SU-DHL-6 (cell line): ENCODE measurements around the gene LIFR.

Experiments
- H2AFZ ChIP-seq: fragments of 200-600 bp; sonication (generic); 2 replicates; pipeline ENCODE4 v1.6.1; 2014; ENCODE audit warnings: low read depth, mild to moderate bottlenecking, moderate library complexity, mixed read lengths, antibody characterized with exemption, low read length; ENCODE audit not compliant: severe bottlenecking
- H3F3A ChIP-seq: fragments of 200-600 bp; shearing (Covaris generic); 2 replicates; pipeline ENCODE4 v1.6.0; 2016; ENCODE audit warnings: antibody characterized with exemption, mild to moderate bottlenecking; ENCODE audit not compliant: insufficient read depth
- H3K27ac ChIP-seq: fragments of 200-600 bp; sonication (generic); 2 replicates; pipeline ENCODE4 v1.5.1; 2016; ENCODE audit warnings: low read depth, mild to moderate bottlenecking, low read length, moderate library complexity, mixed read lengths
- H3K27me3 ChIP-seq: fragments of 200-600 bp; sonication (generic), shearing (Covaris generic); 2 replicates; pipeline ENCODE4 v1.6.0; 2014; ENCODE audit warnings: mild to moderate bottlenecking, low read length
- H3K36me3 ChIP-seq: fragments of 200-600 bp; sonication (generic); 2 replicates; pipeline ENCODE4 v1.6.1; 2014; ENCODE audit warnings: mild to moderate bottlenecking, low read length, mixed read lengths
- H3K4me2 ChIP-seq: fragments of 300-600, 200-600 bp; shearing (Covaris generic), sonication (generic); 2 replicates; pipeline ENCODE4 v1.6.0; 2014; ENCODE audit warnings: low read length, low read depth, mild to moderate bottlenecking; ENCODE audit not compliant: poor library complexity, severe bottlenecking
- H3K4me3 ChIP-seq: fragments of 200-600 bp; sonication (generic); 2 replicates; pipeline ENCODE4 v1.5.1; 2014; ENCODE audit warnings: antibody characterized with exemption, low read length, mild to moderate bottlenecking, mixed read lengths; ENCODE audit not compliant: insufficient read depth, poor library complexity, severe bottlenecking
- H3K79me2 ChIP-seq: fragments of 200-600 bp; sonication (generic); 2 replicates; pipeline ENCODE4 v1.6.1; 2014; ENCODE audit warnings: mild to moderate bottlenecking, low read length, moderate library complexity; ENCODE audit not compliant: insufficient read depth
- H3K9ac ChIP-seq: fragments of 200-600 bp; sonication (generic); 2 replicates; pipeline ENCODE4 v1.7.0; 2014; ENCODE audit warnings: mild to moderate bottlenecking, low read length
- H3K9me2 ChIP-seq: fragments of 200-600 bp; sonication (generic); replicated peaks from 2 replicates; pipeline ENCODE4 v1.6.1; 2014; ENCODE audit warnings: low read length; ENCODE audit not compliant: insufficient read depth
- H3K9me3 ChIP-seq: fragments of 200-600 bp; sonication (generic); 2 replicates; pipeline ENCODE4 v1.6.1; 2014; ENCODE audit warnings: low read length, mixed read lengths; ENCODE audit not compliant: insufficient read depth
- H4K20me1 ChIP-seq: fragments of 200-600 bp; sonication (generic); 2 replicates; pipeline ENCODE4 v1.6.1; 2014; ENCODE audit warnings: low read depth, mild to moderate bottlenecking, antibody characterized with exemption, low read length, moderate library complexity, mixed read lengths
- EZH2phosphoT487 ChIP-seq: fragments of 200-600 bp; sonication (generic), shearing (Covaris generic); conservative IDR thresholded peaks from 2 replicates; pipeline ENCODE4 v1.6.1; 2018; ENCODE audit warnings: mild to moderate bottlenecking, antibody characterized with exemption, low read length, moderate library complexity, mixed read lengths
- TF ChIP-seq, protein P1 (sequence below): fragments of 200-600 bp; sonication (generic); IDR thresholded peaks from one replicate; pipeline ENCODE4 v1.5.1; 2017; ENCODE audit warnings: antibody characterized with exemption, mild to moderate bottlenecking, low read length, moderate library complexity; ENCODE audit not compliant: insufficient read depth, poor library complexity, severe bottlenecking

LIFR gene

DNA sequence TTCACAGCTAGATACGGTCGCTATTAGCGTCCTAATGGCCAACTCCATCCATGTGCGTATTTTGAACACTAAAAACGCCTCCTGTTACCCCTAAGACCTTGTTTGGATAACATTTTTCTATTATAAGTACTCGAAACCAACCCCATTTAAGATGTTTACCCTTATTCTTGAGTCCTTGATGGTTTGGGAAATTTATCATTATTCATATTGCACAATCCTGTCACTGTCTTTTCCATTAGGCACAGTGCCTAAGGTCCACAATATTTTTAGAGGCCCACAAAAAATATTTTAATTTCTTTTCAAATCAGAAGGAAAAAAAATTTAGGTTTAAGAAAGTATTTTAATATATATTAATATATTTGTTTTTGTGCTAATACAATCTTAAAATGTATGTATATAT is 1.3 kb upstream of the LIFR start:
- H3K27ac ChIP-seq: no peak overlapping the region

DNA sequence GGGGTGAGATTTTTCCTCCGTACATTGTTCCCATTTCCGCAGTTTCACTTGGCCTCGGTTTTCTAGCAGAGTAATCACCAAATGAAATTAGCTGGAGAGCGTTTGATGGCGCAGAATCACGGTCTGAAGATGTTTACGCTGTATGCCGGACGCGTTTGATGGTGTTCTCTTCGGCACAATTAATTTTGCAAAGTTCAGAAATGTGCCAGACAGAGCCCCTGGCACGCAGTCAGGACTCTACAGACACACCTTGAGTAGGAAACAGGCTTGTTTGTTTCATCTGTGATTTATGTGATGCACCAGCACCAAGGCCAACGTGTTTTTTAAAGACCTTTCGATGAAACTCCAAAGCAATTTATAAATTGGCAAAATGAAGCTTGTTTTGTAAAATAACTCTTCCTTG is 863 bp upstream of the LIFR start:
- no peaks in the 10 kb centered on the region for H3K27me3 ChIP-seq

More for the DNA sequence above, 1.3 kb upstream of the LIFR start:
- no peaks in the 10 kb centered on the region for H3K27me3 ChIP-seq
- no peaks in the 10 kb centered on the region for H3K9me3 ChIP-seq
- no peak overlapping the region for H3K9ac ChIP-seq
- no peak overlapping the region for H3K4me2 ChIP-seq
- H3K9me2 ChIP-seq: no peaks in the 10 kb centered on the region
- no peak overlapping the region for H2AFZ ChIP-seq
- no peaks in the 10 kb centered on the region for H3F3A ChIP-seq
- no peaks in the 10 kb centered on the region for H3K79me2 ChIP-seq
- H3K4me3 ChIP-seq: no peak overlapping the region
- no peaks in the 10 kb centered on the region for H4K20me1 ChIP-seq
- H3K36me3 ChIP-seq: no peaks in the 10 kb centered on the region
- no peak for TF ChIP-seq EZH2phosphoT487

DNA sequence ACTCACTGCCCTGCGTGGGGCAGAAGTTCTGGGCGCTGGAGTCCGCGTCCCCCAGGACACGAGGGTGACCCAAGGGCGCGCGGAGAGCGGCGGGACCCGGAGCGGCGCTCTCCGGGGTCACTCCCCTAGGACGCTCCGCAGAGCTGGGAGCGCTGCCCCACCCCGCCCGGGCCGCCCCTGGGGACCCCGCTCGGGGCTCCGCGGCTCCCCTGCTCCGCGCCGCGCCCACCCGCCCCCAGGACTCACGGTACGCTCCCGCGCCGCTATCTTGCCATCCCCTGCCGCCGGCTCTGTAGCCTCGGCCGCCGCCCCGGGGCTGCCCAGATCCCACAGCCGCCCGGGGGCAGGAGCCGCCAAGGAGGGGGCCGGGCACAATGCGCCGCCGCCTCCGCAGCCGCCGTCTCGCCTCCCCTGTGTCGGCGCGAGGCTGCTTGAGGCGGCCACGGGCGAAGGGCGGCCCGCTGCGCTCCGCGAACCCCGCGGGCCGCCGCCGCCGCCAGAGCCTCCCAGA is 303 bp downstream of the LIFR start:
- H3K4me3 ChIP-seq: no peak overlapping the region
- H3K9me3 ChIP-seq: no peaks in the 10 kb centered on the region
- H3K9ac ChIP-seq: no peak overlapping the region
- no peaks in the 10 kb centered on the region for H4K20me1 ChIP-seq
- no peaks in the 10 kb centered on the region for H3K27me3 ChIP-seq
- H3K4me2 ChIP-seq: no peak overlapping the region
- no peaks in the 10 kb centered on the region for H3F3A ChIP-seq
- H3K79me2 ChIP-seq: no peaks in the 10 kb centered on the region
- no peaks in the 10 kb centered on the region for H3K9me2 ChIP-seq
- no peak for TF ChIP-seq EZH2phosphoT487
- TF ChIP-seq, protein P1, sequence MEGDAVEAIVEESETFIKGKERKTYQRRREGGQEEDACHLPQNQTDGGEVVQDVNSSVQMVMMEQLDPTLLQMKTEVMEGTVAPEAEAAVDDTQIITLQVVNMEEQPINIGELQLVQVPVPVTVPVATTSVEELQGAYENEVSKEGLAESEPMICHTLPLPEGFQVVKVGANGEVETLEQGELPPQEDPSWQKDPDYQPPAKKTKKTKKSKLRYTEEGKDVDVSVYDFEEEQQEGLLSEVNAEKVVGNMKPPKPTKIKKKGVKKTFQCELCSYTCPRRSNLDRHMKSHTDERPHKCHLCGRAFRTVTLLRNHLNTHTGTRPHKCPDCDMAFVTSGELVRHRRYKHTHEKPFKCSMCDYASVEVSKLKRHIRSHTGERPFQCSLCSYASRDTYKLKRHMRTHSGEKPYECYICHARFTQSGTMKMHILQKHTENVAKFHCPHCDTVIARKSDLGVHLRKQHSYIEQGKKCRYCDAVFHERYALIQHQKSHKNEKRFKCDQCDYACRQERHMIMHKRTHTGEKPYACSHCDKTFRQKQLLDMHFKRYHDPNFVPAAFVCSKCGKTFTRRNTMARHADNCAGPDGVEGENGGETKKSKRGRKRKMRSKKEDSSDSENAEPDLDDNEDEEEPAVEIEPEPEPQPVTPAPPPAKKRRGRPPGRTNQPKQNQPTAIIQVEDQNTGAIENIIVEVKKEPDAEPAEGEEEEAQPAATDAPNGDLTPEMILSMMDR: no peak
- H3K36me3 ChIP-seq: no peaks in the 10 kb centered on the region
- no peak overlapping the region for H3K27ac ChIP-seq
- H2AFZ ChIP-seq: no peak overlapping the region

More for the DNA sequence above, 863 bp upstream of the LIFR start:
- no peak overlapping the region for H3K4me2 ChIP-seq
- H4K20me1 ChIP-seq: no peaks in the 10 kb centered on the region
- H3K4me3 ChIP-seq: no peak overlapping the region
- no peak overlapping the region for H3K27ac ChIP-seq
- no peaks in the 10 kb centered on the region for H3K9me2 ChIP-seq
- H3K36me3 ChIP-seq: no peaks in the 10 kb centered on the region
- H2AFZ ChIP-seq: no peak overlapping the region
- H3K79me2 ChIP-seq: no peaks in the 10 kb centered on the region
- no peaks in the 10 kb centered on the region for H3F3A ChIP-seq
- H3K9ac ChIP-seq: no peak overlapping the region
- no peak for TF ChIP-seq EZH2phosphoT487
- TF ChIP-seq, protein P1: no peak
- no peaks in the 10 kb centered on the region for H3K9me3 ChIP-seq

DNA sequence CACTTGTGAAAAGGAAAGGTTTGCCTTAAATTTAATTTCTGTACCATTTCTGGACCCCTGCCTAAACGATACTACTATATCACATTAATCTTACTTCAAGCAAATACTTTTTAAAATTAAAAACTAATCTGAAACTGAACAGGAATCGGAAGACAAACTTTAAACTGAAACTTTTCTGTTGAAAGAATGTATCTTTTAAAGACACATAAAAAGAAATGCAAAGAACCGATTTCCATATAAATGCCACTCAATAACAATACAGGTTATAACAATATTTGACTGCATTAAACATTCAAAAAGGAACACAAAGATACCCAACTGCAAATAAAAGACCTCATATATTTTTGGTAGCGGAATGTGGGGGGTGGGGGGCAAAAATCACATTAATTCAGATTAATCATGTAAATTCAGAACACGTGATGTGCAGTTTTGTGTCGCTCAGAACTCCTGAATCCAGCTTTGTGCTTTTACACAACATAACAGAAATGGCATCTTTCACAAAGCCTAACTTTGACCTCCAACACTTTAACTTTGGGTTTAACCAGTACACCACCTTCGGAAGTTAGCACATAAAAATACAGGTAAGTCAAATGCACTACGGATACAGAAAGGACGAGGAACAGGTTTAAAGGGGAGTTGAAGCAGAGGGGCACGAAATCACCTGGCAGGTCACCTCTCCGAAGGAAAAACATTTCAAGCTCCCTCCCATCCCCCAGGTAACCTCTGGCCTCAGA is 925 bp downstream of the LIFR start:
- no peaks in the 10 kb centered on the region for H3K27me3 ChIP-seq
- no peak overlapping the region for H3K27ac ChIP-seq
- no peak overlapping the region for H3K9ac ChIP-seq
- no peak overlapping the region for H2AFZ ChIP-seq
- no peak for TF ChIP-seq EZH2phosphoT487
- TF ChIP-seq, protein P1: no peak
- no peak overlapping the region for H3K4me2 ChIP-seq
- no peaks in the 10 kb centered on the region for H3K9me2 ChIP-seq
- H3K4me3 ChIP-seq: no peak overlapping the region
- no peaks in the 10 kb centered on the region for H3K36me3 ChIP-seq
- H3F3A ChIP-seq: no peaks in the 10 kb centered on the region
- no peaks in the 10 kb centered on the region for H3K9me3 ChIP-seq
- H3K79me2 ChIP-seq: no peaks in the 10 kb centered on the region
- no peaks in the 10 kb centered on the region for H4K20me1 ChIP-seq
